CD4-positive, alpha-beta T cell treated with Interleukin-17A for 1 hour (primary cell): Measurements from ENCODE around the gene TMEM212.
"Not testable (repeated sequence)": the region's sequence is repeated elsewhere in the genome, so short reads cannot be mapped to it uniquely, and the experiment has no call there.

Experiments used
- DNase-seq: peaks from one replicate; pipeline ENCODE4 v3.0.0-alpha.2; 2020

Gene TMEM212

GRCh38 chr3:171835116-171835515, 8.0 kb upstream of the TMEM212 start:
- no peak for DNase-seq

- DNase-seq = no peak
Measured at GRCh38 chr3:171835613-171836012, 7.5 kb upstream of the TMEM212 start.

- DNase-seq = no peak
Measured at GRCh38 chr3:171836855-171837254, 6.3 kb upstream of the TMEM212 start.

- no peak for DNase-seq
Measured at GRCh38 chr3:171837698-171838097, 5.5 kb upstream of the TMEM212 start.

- no peak for DNase-seq
Measured at GRCh38 chr3:171838218-171838720, 4.9 kb upstream of the TMEM212 start.

GRCh38 chr3:171839270-171839669, 3.9 kb upstream of the TMEM212 start:
- no peak for DNase-seq

- DNase-seq = no peak
Measured at GRCh38 chr3:171840445-171840810, 2.7 kb upstream of the TMEM212 start.

- DNase-seq = no peak
Measured at GRCh38 chr3:171840811-171841619, 2.1 kb upstream of the TMEM212 start.

GRCh38 chr3:171841620-171842000, 1.5 kb upstream of the TMEM212 start:
- DNase-seq = no peak

- no peak for DNase-seq
Measured at GRCh38 chr3:171844873-171845272, 1.7 kb downstream of the TMEM212 start.

GRCh38 chr3:171845481-171846284, 2.5 kb downstream of the TMEM212 start:
- DNase-seq = no peak

- DNase-seq = no peak
Measured at GRCh38 chr3:171846597-171846996, 3.4 kb downstream of the TMEM212 start.

- DNase-seq = no peak
Measured at GRCh38 chr3:171847133-171847532, 4.0 kb downstream of the TMEM212 start.

- DNase-seq = no peak
Measured at GRCh38 chr3:171847595-171848259, 4.6 kb downstream of the TMEM212 start.

- no peak for DNase-seq
Measured at GRCh38 chr3:171849617-171850319, 6.6 kb downstream of the TMEM212 start.

- no peak for DNase-seq
Measured at GRCh38 chr3:171850320-171850959, 7.3 kb downstream of the TMEM212 start.

- DNase-seq = no peak
Measured at GRCh38 chr3:171850960-171851659, 8.0 kb downstream of the TMEM212 start.

- no peak for DNase-seq
Measured at GRCh38 chr3:171851660-171852058, 8.5 kb downstream of the TMEM212 start.

GRCh38 chr3:171854649-171855305, 11.6 kb downstream of the TMEM212 start:
- no peak for DNase-seq

GRCh38 chr3:171858770-171859169, 15.6 kb downstream of the TMEM212 start:
- DNase-seq = not testable (repeated sequence)
